Testis (tissue), 2 donors: Measurements from ENCODE around the gene CROCC.

Source experiments
- CTCF ChIP-seq, 3 experiments: fragments of 450-650 bp in 2 of 3; fragments of 200-600 bp in 1 of 3; sonication (generic) in 1 of 3; IDR thresholded peaks; one replicate each; pipeline ENCODE4 v1.5.1; 2016 to 2019; ENCODE audit warnings: antibody characterized with exemption in 3 of 3, mild to moderate bottlenecking in 2 of 3, moderate library complexity in 1 of 3
- POLR2A ChIP-seq: fragments of 450-650 bp; IDR thresholded peaks from one replicate; pipeline ENCODE4 v1.6.1; 2017; ENCODE audit warnings: antibody characterized with exemption, mild to moderate bottlenecking, moderate library complexity

- no peak for TF ChIP-seq CTCF (IDR thresholded peaks at IDR 0.05)
- TF ChIP-seq POLR2A, result no peak
Observed at GRCh38 chr1:17013491-17014320, 92.0 kb downstream of the CROCC start.
